Lower lobe of right lung (tissue), 2 donors: ENCODE measurements around the gene RAD51B. TPM values are rescaled to one million over a fixed set of nuclear protein-coding genes. Genes with fewer than 3 reads are reported as not detected.
A peak's percentile ranks its signal among the peaks of the same experiment; 100 is the strongest.

Source experiments
- ATAC-seq, 2 donors: fragments of 200-7000 bp; cut with Tn5 transposase; one replicate each; pipeline ENCODE4 v1.9.1; 2020 to 2022; ENCODE audit warnings: mild to moderate bottlenecking in 2 of 2, moderate library complexity in 2 of 2
- DNase-seq: peaks from one replicate; pipeline ENCODE4 v3.0.0-alpha.2; 2020
- H3K27ac ChIP-seq: fragments of 200-600 bp; one replicate; pipeline ENCODE4 v1.8.0; 2022
- H3K27me3 ChIP-seq: fragments of 200-600 bp; one replicate; pipeline ENCODE4 v1.8.0; 2022; ENCODE audit warnings: low read depth
- H3K36me3 ChIP-seq: fragments of 200-600 bp; one replicate; pipeline ENCODE4 v1.8.0; 2022; ENCODE audit warnings: mild to moderate bottlenecking
- H3K4me1 ChIP-seq: fragments of 200-600 bp; one replicate; pipeline ENCODE4 v1.8.0; 2022
- H3K4me3 ChIP-seq: fragments of 200-600 bp; one replicate; pipeline ENCODE4 v1.8.0; 2022; ENCODE audit warnings: mild to moderate bottlenecking
- H3K9me3 ChIP-seq: fragments of 200-600 bp; one replicate; pipeline ENCODE4 v1.8.0; 2022
- CTCF ChIP-seq: fragments of 200-600 bp; IDR thresholded peaks from one replicate; pipeline ENCODE4 v1.8.0; 2022; ENCODE audit warnings: antibody characterized with exemption, mild to moderate bottlenecking
- intact Hi-C: fragments of 100-400 bp; cut with DNase I; formaldehyde crosslinking; loops from one replicate; pipeline ENCODE4 v1.11.0; 2022
- total RNA-seq: library from RNA; stranded (reverse); fragmentation: NEBNext Ultra II Directional; extraction: Animal tissue kit (Norgen Biotek cat#: 25700); gene quantifications from one replicate; pipeline ENCODE4 v1.2.1, GENCODE V29; 2021
- donor health status: DM: no; HTN: yes; CAD: no; lungs with severe emphysema.

The RAD51B gene
- total RNA-seq, 1 donor from 2014 or later, result 22.2 TPM

GRCh38 chr14:67820428-67820971 is 921 bp downstream of the RAD51B start:
- ATAC-seq, result peak; percentile 24 to 52

GRCh38 chr14:67821121-67821520 is 1.5 kb downstream of the RAD51B start:
- H3K9me3 ChIP-seq, result no peaks in the 10 kb centered on the region
- no peaks in the 10 kb centered on the region for H3K27me3 ChIP-seq
- no peaks in the 10 kb centered on the region for H3K36me3 ChIP-seq
- H3K4me3 ChIP-seq, result no peak overlapping the region
- peaks cover 21% of the 10 kb centered on the region for H3K4me1 ChIP-seq
- no peak for ATAC-seq
- H3K27ac ChIP-seq, result no peak overlapping the region
- intact Hi-C loops, result no loop called here
- no peak for TF ChIP-seq CTCF
- no peak for DNase-seq

More at GRCh38 chr14:67820428-67820971, 921 bp downstream of the RAD51B start:
- intact Hi-C loops, result no loop called here
- Histone ChIP-seq H3K27ac (peak overlapping the region; percentile 73), H3K9me3 (no peaks in the 10 kb centered on the region), H3K4me1 (peaks cover 26% of the 10 kb centered on the region), H3K36me3 (no peaks in the 10 kb centered on the region), H3K27me3 (no peaks in the 10 kb centered on the region), H3K4me3 (peak overlapping the region; percentile 95)
- TF ChIP-seq CTCF, result no peak
- no peak for DNase-seq

GRCh38 chr14:67831113-67831512 is 11.5 kb downstream of the RAD51B start:
- intact Hi-C loops, result no loop called here
- no peak for DNase-seq
- TF ChIP-seq CTCF, result no peak
- H3K27me3 ChIP-seq, result no peaks in the 10 kb centered on the region
- no peaks in the 10 kb centered on the region for H3K36me3 ChIP-seq
- no peak overlapping the region for H3K27ac ChIP-seq
- no peaks in the 10 kb centered on the region for H3K4me1 ChIP-seq
- no peaks in the 10 kb centered on the region for H3K9me3 ChIP-seq
- H3K4me3 ChIP-seq, result no peak overlapping the region
- no peak for ATAC-seq

- Histone ChIP-seq H3K4me1 (no peaks in the 10 kb centered on the region), H3K36me3 (no peaks in the 10 kb centered on the region), H3K4me3 (no peak overlapping the region), H3K27me3 (no peaks in the 10 kb centered on the region), H3K27ac (no peak overlapping the region), H3K9me3 (no peaks in the 10 kb centered on the region)
- no peak for DNase-seq
- TF ChIP-seq CTCF, result no peak
- intact Hi-C loops, result no loop called here
- ATAC-seq, result no peak
Measured at GRCh38 chr14:67833403-67833802, 13.8 kb downstream of the RAD51B start.

- ATAC-seq (no peak), DNase-seq (no peak)
- no peaks in the 10 kb centered on the region for H3K9me3 ChIP-seq
- no peak overlapping the region for H3K27ac ChIP-seq
- no peak overlapping the region for H3K4me3 ChIP-seq
- intact Hi-C loops, result no loop called here
- H3K36me3 ChIP-seq, result no peaks in the 10 kb centered on the region
- TF ChIP-seq CTCF, result no peak
- no peaks in the 10 kb centered on the region for H3K4me1 ChIP-seq
- H3K27me3 ChIP-seq, result no peaks in the 10 kb centered on the region
Measured at GRCh38 chr14:67835596-67835995, 16.0 kb downstream of the RAD51B start.
